A673 (cell line): ENCODE data around the gene NRG3. TPM values are rescaled to one million over a fixed set of nuclear protein-coding genes. Genes with fewer than 3 reads are reported as not detected.

Experiments
- BruUV-seq: library from RNA; stranded (reverse); fragments of 400-500 nt; replicated peaks from 2 replicates; lab custom pipeline; 2021; lab: Mats Ljungman, UMichigan
- CTCF ChIA-PET: fragments of 300-600 bp; sonication (Branson Sonifier 250); formaldehyde crosslinking; loops from one replicate; lab custom pipeline; 2022; ENCODE audit warnings: antibody characterized with exemption; lab: Charles Lee
- POLR2A ChIA-PET: fragments of 300-600 bp; sonication (Branson Sonifier 250); formaldehyde crosslinking; loops from one replicate; lab custom pipeline; 2022; ENCODE audit warnings: antibody characterized with exemption; ENCODE audit not compliant: low non-redundant PET; lab: Charles Lee
- DNase-seq: peaks from one replicate; pipeline ENCODE4 v3.0.0-alpha.2; 2015; ENCODE audit warnings: low spot score
- H3K27ac ChIP-seq: fragments of 200-600 bp; sonication (generic); 2 replicates; pipeline ENCODE4 v1.5.1; 2016; ENCODE audit warnings: mixed run types, low read depth, mild to moderate bottlenecking, mixed read lengths, antibody characterized with exemption, low read length; ENCODE audit not compliant: poor library complexity, severe bottlenecking
- H3K27me3 ChIP-seq: fragments of 200-600 bp; sonication (generic); replicated peaks from 2 replicates; pipeline ENCODE4 v1.6.1; 2017; ENCODE audit warnings: mixed run types, low read depth, mild to moderate bottlenecking, mixed read lengths, antibody characterized with exemption, low read length; ENCODE audit not compliant: insufficient read depth, poor library complexity
- H3K36me3 ChIP-seq: fragments of 200-600 bp; sonication (generic); 2 replicates; pipeline ENCODE4 v1.6.1; 2016; ENCODE audit warnings: mixed run types, mild to moderate bottlenecking, mixed read lengths, antibody characterized with exemption, low read length; ENCODE audit not compliant: insufficient read depth, poor library complexity, severe bottlenecking
- H3K4me1 ChIP-seq: fragments of 200-600 bp; sonication (generic); 2 replicates; pipeline ENCODE4 v1.6.1; 2017; ENCODE audit warnings: mixed run types, mild to moderate bottlenecking, mixed read lengths, antibody characterized with exemption, low read length; ENCODE audit not compliant: insufficient read depth, poor library complexity, severe bottlenecking
- H3K4me3 ChIP-seq: fragments of 200-600 bp; sonication (generic); 2 replicates; pipeline ENCODE4 v1.5.1; 2016; ENCODE audit warnings: low read depth, mixed run types, mild to moderate bottlenecking, mixed read lengths, low read length; ENCODE audit not compliant: poor library complexity, severe bottlenecking
- H3K9me3 ChIP-seq: fragments of 200-600 bp; sonication (generic); 2 replicates; pipeline ENCODE4 v1.6.1; 2016; ENCODE audit warnings: mixed run types, low read depth, mild to moderate bottlenecking, mixed read lengths, antibody characterized with exemption, low read length; ENCODE audit not compliant: poor library complexity, severe bottlenecking
- CTCF ChIP-seq: fragments of 300-800, 200-600 bp; sonication (generic); conservative IDR thresholded peaks from 2 replicates; pipeline ENCODE4 v1.5.1; 2017; ENCODE audit warnings: low read depth, mild to moderate bottlenecking, antibody characterized with exemption, low read length, moderate library complexity, mixed read lengths
- EZH2 ChIP-seq: fragments of 200-600 bp; sonication (generic); IDR thresholded peaks from 2 replicates; pipeline ENCODE4 v1.6.1; 2017; ENCODE audit warnings: borderline replicate concordance, low read depth, mild to moderate bottlenecking, mixed read lengths, antibody characterized with exemption, low read length; ENCODE audit not compliant: poor library complexity, severe bottlenecking
- intact Hi-C: fragments of 100-400 bp; cut with micrococcal nuclease; formaldehyde crosslinking; loops from one replicate; pipeline ENCODE4 v1.10.0; 2022; ENCODE audit not compliant: unreplicated experiment
- total RNA-seq: library from RNA; stranded (reverse); gene quantifications from 2 replicates; pipeline ENCODE4 v1.2.3, GENCODE V29; 2021

Gene NRG3
- total RNA-seq, 1 experiment from 2014 or later, result not detected

GRCh38 chr10:81876253-81877077 lies 1.5 kb downstream of the NRG3 start:
- Histone ChIP-seq H3K36me3 (no peaks in the 10 kb centered on the region), H3K4me3 (no peak overlapping the region), H3K4me1 (no peaks in the 10 kb centered on the region), H3K9me3 (no peaks in the 10 kb centered on the region), H3K27me3 (peaks cover 47% of the 10 kb centered on the region), H3K27ac (no peak overlapping the region)
- ChIA-PET POLR2A (no interaction called here), CTCF (no interaction called here)
- DNase-seq, result no peak
- no TSS peak for BruUV-seq
- intact Hi-C loops, result no loop called here
- no peak for TF ChIP-seq EZH2
- TF ChIP-seq CTCF, result no peak

DNA sequence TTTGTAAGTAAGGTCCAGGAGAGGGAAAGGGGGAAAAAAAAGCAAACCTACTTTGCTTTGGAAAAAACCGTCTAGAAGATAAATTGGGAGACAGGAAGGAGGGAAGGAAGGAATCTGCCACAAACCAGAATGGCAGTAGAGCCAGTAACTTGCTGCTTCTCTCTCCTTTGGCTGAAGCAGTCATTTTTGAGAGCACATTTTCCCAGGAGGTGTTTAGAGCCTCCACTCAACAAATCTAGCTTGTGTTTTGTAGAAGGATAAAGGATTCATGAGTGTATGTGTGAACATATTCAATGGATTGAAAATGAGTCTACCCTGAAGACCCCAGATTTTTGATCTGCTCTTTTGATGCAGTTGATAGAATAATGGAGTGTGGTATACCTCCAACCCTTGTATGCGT lies 2.6 kb downstream of the NRG3 start:
- Histone ChIP-seq H3K4me3 (no peak overlapping the region), H3K27me3 (peaks cover 43% of the 10 kb centered on the region)

DNA sequence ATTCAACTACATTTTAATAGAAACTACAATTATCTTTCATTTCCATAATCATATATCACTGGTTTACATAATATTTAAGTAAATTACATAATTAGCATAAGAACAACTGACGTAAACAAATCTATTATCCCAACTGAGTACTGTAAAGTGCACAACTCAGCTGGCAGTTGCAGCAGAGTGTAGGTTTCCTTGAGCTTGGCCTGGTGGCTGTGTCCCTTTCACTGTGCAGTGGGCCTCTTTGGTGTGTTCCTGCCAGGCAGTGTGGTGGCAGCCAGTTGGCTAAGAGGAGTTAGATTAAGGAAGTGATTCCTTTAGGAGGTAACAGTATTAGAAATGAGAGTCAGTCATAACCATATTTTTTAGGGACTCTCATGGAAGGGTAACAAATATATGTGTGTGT lies 7.0 kb downstream of the NRG3 start:
- ChIA-PET POLR2A (no interaction called here), CTCF (no interaction called here)
- Histone ChIP-seq H3K9me3 (no peaks in the 10 kb centered on the region), H3K4me1 (no peaks in the 10 kb centered on the region), H3K27ac (no peak overlapping the region), H3K36me3 (no peaks in the 10 kb centered on the region), H3K27me3 (peaks cover 4% of the 10 kb centered on the region), H3K4me3 (no peak overlapping the region)
- DNase-seq, result no peak
- no peak for TF ChIP-seq EZH2
- TF ChIP-seq CTCF, result no peak
- BruUV-seq, result no TSS peak
- intact Hi-C loops, result no loop called here

More for the DNA sequence above, 2.6 kb downstream of the NRG3 start:
- CTCF ChIA-PET, result no interaction called here
- Histone ChIP-seq H3K36me3 (no peaks in the 10 kb centered on the region), H3K27ac (no peak overlapping the region), H3K4me1 (no peaks in the 10 kb centered on the region), H3K9me3 (no peaks in the 10 kb centered on the region)
- intact Hi-C loops, result no loop called here
- no TSS peak for BruUV-seq
- DNase-seq, result no peak
- POLR2A ChIA-PET, result no interaction called here
- TF ChIP-seq CTCF (no peak), EZH2 (no peak)
